Pericardium fibroblast (primary cell): ENCODE results near the gene SLIT2. TPM values are rescaled to one million over a fixed set of nuclear protein-coding genes. Genes with fewer than 3 reads are reported as not detected.

Experiments
- total RNA-seq: library from RNA; depleted of rRNA; stranded (reverse); fragments of >200 nt; gene quantifications from 2 replicates; pipeline ENCODE4 v1.2.3, GENCODE V29; 2015

Gene SLIT2
- total RNA-seq: 9.3 and 12.0 TPM in 2 replicates

GRCh38 chr4:20251796-20252655 lies at the start of gene SLIT2:
TSS of gene SLIT2 (plus strand) at chr4:20251905. CDS start at chr4:20253816, 1,911 bp downstream.

